ENCODE results near the gene WDR27. TPM values are rescaled to one million over a fixed set of nuclear protein-coding genes. Genes with fewer than 3 reads are reported as not detected.
A peak's percentile ranks its signal among the peaks of the same experiment; 100 is the strongest.
"Not testable (repeated sequence)": the region's sequence is repeated elsewhere in the genome, so short reads cannot be mapped to it uniquely, and the experiment has no call there.

Gene WDR27
- total RNA-seq, 5 donors from 2014 or later (not counting 1 experiment from before 2014, with no cell fraction given), result 39.7 to 71.5 (median 52.5) TPM

- H3K4me1 ChIP-seq (ENCODE audit: control insufficient read depth in 1 of 2, extremely low read depth in 1 of 2, insufficient read depth in 2 of 2, low read length in 2 of 2), result no peaks in the 10 kb centered on the region
- DNase-seq (no peak), ATAC-seq (replicated peaks in 1 of 4) (no peak)
- H3K4me3 ChIP-seq (ENCODE audit: control insufficient read depth in 1 of 2, extremely low read depth in 1 of 2, low read length in 1 of 2), result no peak overlapping the region
- no peaks in the 10 kb centered on the region for H3K27me3 ChIP-seq (replicated peaks in 1 of 2; ENCODE audit: control insufficient read depth in 2 of 2, extremely low read depth in 1 of 2, insufficient read depth in 2 of 2, low read length in 1 of 2)
- H3K9me3 ChIP-seq, result no peaks in the 10 kb centered on the region
- Mint-ChIP-seq H3K27ac (no peak overlapping the region), H3K9me3 (peaks cover 7 to 26% (median 16%) of the 10 kb centered on the region in 3 donors), H3K4me3 (no peak overlapping the region), H3K27me3 (no peaks in the 10 kb centered on the region), H3K36me3 (peaks cover 20% of the 10 kb centered on the region), H3K4me1 (no peaks in the 10 kb centered on the region)
- CTCF ChIA-PET, result no interaction called here
- H3K36me3 ChIP-seq (ENCODE audit: control insufficient read depth in 2 of 2, extremely low read depth in 1 of 2, insufficient read depth in 1 of 2, low read length in 1 of 2), result no peaks in the 10 kb centered on the region
- POLR2A ChIA-PET, result no interaction called here
- H3K27ac ChIP-seq (ENCODE audit: low read length), result no peak overlapping the region
Measured at GRCh38 chr6:169518451-169518850, 183.4 kb downstream of the WDR27 start.

GRCh38 chr6:169513478-169514193 is 188.2 kb downstream of the WDR27 start:
- H3K4me1 ChIP-seq (ENCODE audit: control insufficient read depth in 1 of 2, extremely low read depth in 1 of 2, insufficient read depth in 2 of 2, low read length in 2 of 2), result no peaks in the 10 kb centered on the region
- no CpG with 5 or more reads among the region's 3 CpGs for WGBS (ENCODE audit: insufficient coverage)
- Mint-ChIP-seq H3K4me3 (no peak overlapping the region), H3K27me3 (no peaks in the 10 kb centered on the region), H3K27ac (no peak overlapping the region), H3K4me1 (no peaks in the 10 kb centered on the region), H3K9me3 (peaks cover 0 to 5% (median 4%) of the 10 kb centered on the region in 3 donors), H3K36me3 (peaks cover 6% of the 10 kb centered on the region)
- no peak overlapping the region for H3K27ac ChIP-seq (ENCODE audit: low read length)
- no peaks in the 10 kb centered on the region for H3K9me3 ChIP-seq
- ChIA-PET CTCF (no interaction called here), POLR2A (no interaction called here)
- DNase-seq (no peak), ATAC-seq (replicated peaks in 1 of 4) (no peak)
- H3K36me3 ChIP-seq (ENCODE audit: control insufficient read depth in 2 of 2, extremely low read depth in 1 of 2, insufficient read depth in 1 of 2, low read length in 1 of 2), result no peaks in the 10 kb centered on the region
- no peak overlapping the region for H3K4me3 ChIP-seq (ENCODE audit: control insufficient read depth in 1 of 2, extremely low read depth in 1 of 2, low read length in 1 of 2)
- H3K27me3 ChIP-seq (replicated peaks in 1 of 2; ENCODE audit: control insufficient read depth in 2 of 2, extremely low read depth in 1 of 2, insufficient read depth in 2 of 2, low read length in 1 of 2), result no peaks in the 10 kb centered on the region

GRCh38 chr6:169511785-169512184 is 190.0 kb downstream of the WDR27 start:
- CTCF ChIA-PET, result interaction anchor here in 1 of 2 donors (0.6 kb wide), 1 partner anchor 126 kb away, joined by 6 read pairs; no protein-coding TSS in a partner anchor
- H3K4me1 Mint-ChIP-seq, POLR2A ChIA-PET: not testable (repeated sequence)

GRCh38 chr6:169510871-169511270 is 191.0 kb downstream of the WDR27 start:
- 50% methylated on average over 1 of the region's 1 CpG for WGBS (ENCODE audit: insufficient coverage)
- Mint-ChIP-seq H3K4me3 (no peak overlapping the region), H3K27ac (no peak overlapping the region), H3K4me1 (no peaks in the 10 kb centered on the region), H3K36me3 (peaks cover 4% of the 10 kb centered on the region), H3K9me3 (peaks cover 0 to 11% (median 3%) of the 10 kb centered on the region in 3 donors), H3K27me3 (no peaks in the 10 kb centered on the region)
- ChIA-PET CTCF (no interaction called here), POLR2A (no interaction called here)
- DNase-seq (no peak), ATAC-seq (replicated peaks in 1 of 4) (no peak)
- H3K27me3 ChIP-seq (replicated peaks in 1 of 2; ENCODE audit: control insufficient read depth in 2 of 2, extremely low read depth in 1 of 2, insufficient read depth in 2 of 2, low read length in 1 of 2), result no peaks in the 10 kb centered on the region
- H3K4me3 ChIP-seq (ENCODE audit: control insufficient read depth in 1 of 2, extremely low read depth in 1 of 2, low read length in 1 of 2), result no peak overlapping the region
- H3K36me3 ChIP-seq (ENCODE audit: control insufficient read depth in 2 of 2, extremely low read depth in 1 of 2, insufficient read depth in 1 of 2, low read length in 1 of 2), result no peaks in the 10 kb centered on the region
- no peaks in the 10 kb centered on the region for H3K4me1 ChIP-seq (ENCODE audit: control insufficient read depth in 1 of 2, extremely low read depth in 1 of 2, insufficient read depth in 2 of 2, low read length in 2 of 2)
- no peaks in the 10 kb centered on the region for H3K9me3 ChIP-seq
- no peak overlapping the region for H3K27ac ChIP-seq (ENCODE audit: low read length)

More at GRCh38 chr6:169511785-169512184, 190.0 kb downstream of the WDR27 start:
- peak in 1 of 35 experiments; percentile 6 for DNase-seq
- not testable (repeated sequence) for H3K4me3 ChIP-seq (ENCODE audit: control insufficient read depth in 1 of 2, extremely low read depth in 1 of 2, low read length in 1 of 2); H3K9me3 ChIP-seq; H3K27ac ChIP-seq (ENCODE audit: low read length); H3K27me3 ChIP-seq (replicated peaks in 1 of 2; ENCODE audit: control insufficient read depth in 2 of 2, extremely low read depth in 1 of 2, insufficient read depth in 2 of 2, low read length in 1 of 2); H3K36me3 Mint-ChIP-seq; ATAC-seq (replicated peaks in 1 of 4); H3K27ac Mint-ChIP-seq; H3K27me3 Mint-ChIP-seq; H3K4me1 ChIP-seq (ENCODE audit: control insufficient read depth in 1 of 2, extremely low read depth in 1 of 2, insufficient read depth in 2 of 2, low read length in 2 of 2); H3K4me3 Mint-ChIP-seq; H3K36me3 ChIP-seq (ENCODE audit: control insufficient read depth in 2 of 2, extremely low read depth in 1 of 2, insufficient read depth in 1 of 2, low read length in 1 of 2)
- H3K9me3 Mint-ChIP-seq, result peaks cover 0 to 11% (median 3%) of the 10 kb centered on the region in 3 donors

- Mint-ChIP-seq H3K4me1 (no peaks in the 10 kb centered on the region), H3K4me3 (no peak overlapping the region), H3K36me3 (peaks cover 4% of the 10 kb centered on the region), H3K27ac (no peak overlapping the region), H3K9me3 (peaks cover 0 to 11% (median 3%) of the 10 kb centered on the region in 3 donors), H3K27me3 (no peaks in the 10 kb centered on the region)
- no peaks in the 10 kb centered on the region for H3K27me3 ChIP-seq (replicated peaks in 1 of 2; ENCODE audit: control insufficient read depth in 2 of 2, extremely low read depth in 1 of 2, insufficient read depth in 2 of 2, low read length in 1 of 2)
- H3K4me3 ChIP-seq (ENCODE audit: control insufficient read depth in 1 of 2, extremely low read depth in 1 of 2, low read length in 1 of 2), result no peak overlapping the region
- CTCF ChIA-PET, result no interaction called here
- no CpG with 5 or more reads among the region's 1 CpG for WGBS (ENCODE audit: insufficient coverage)
- H3K27ac ChIP-seq (ENCODE audit: low read length), result no peak overlapping the region
- no peak for ATAC-seq (replicated peaks in 1 of 4)
- H3K4me1 ChIP-seq (ENCODE audit: control insufficient read depth in 1 of 2, extremely low read depth in 1 of 2, insufficient read depth in 2 of 2, low read length in 2 of 2), result no peaks in the 10 kb centered on the region
- no peak for DNase-seq
- H3K36me3 ChIP-seq (ENCODE audit: control insufficient read depth in 2 of 2, extremely low read depth in 1 of 2, insufficient read depth in 1 of 2, low read length in 1 of 2), result no peaks in the 10 kb centered on the region
- H3K9me3 ChIP-seq, result no peaks in the 10 kb centered on the region
- POLR2A ChIA-PET, result no interaction called here
Measured at GRCh38 chr6:169508452-169508851, 193.4 kb downstream of the WDR27 start.

- H3K4me3 Mint-ChIP-seq, result no peak overlapping the region
- H3K9me3 Mint-ChIP-seq, result peaks cover 0 to 8% (median 3%) of the 10 kb centered on the region in 3 donors
- ChIA-PET CTCF (no interaction called here), POLR2A (no interaction called here)
- no peak for DNase-seq
- WGBS (ENCODE audit: insufficient coverage), result no CpG with 5 or more reads among the region's 4 CpGs
- no peak overlapping the region for H3K4me3 ChIP-seq (ENCODE audit: control insufficient read depth in 1 of 2, extremely low read depth in 1 of 2, low read length in 1 of 2)
- no peaks in the 10 kb centered on the region for H3K27me3 Mint-ChIP-seq
- no peak overlapping the region for H3K27ac Mint-ChIP-seq
- H3K4me1 ChIP-seq (ENCODE audit: control insufficient read depth in 1 of 2, extremely low read depth in 1 of 2, insufficient read depth in 2 of 2, low read length in 2 of 2), result no peaks in the 10 kb centered on the region
- H3K36me3 Mint-ChIP-seq, result peaks cover 7% of the 10 kb centered on the region
- H3K27me3 ChIP-seq (replicated peaks in 1 of 2; ENCODE audit: control insufficient read depth in 2 of 2, extremely low read depth in 1 of 2, insufficient read depth in 2 of 2, low read length in 1 of 2), result no peaks in the 10 kb centered on the region
- H3K4me1 Mint-ChIP-seq, result no peaks in the 10 kb centered on the region
- no peak overlapping the region for H3K27ac ChIP-seq (ENCODE audit: low read length)
- H3K36me3 ChIP-seq (ENCODE audit: control insufficient read depth in 2 of 2, extremely low read depth in 1 of 2, insufficient read depth in 1 of 2, low read length in 1 of 2), result peaks cover 0 to 6% of the 10 kb centered on the region in 2 donors
- no peak for ATAC-seq (replicated peaks in 1 of 4)
- no peaks in the 10 kb centered on the region for H3K9me3 ChIP-seq
Measured at GRCh38 chr6:169503422-169504152, 198.2 kb downstream of the WDR27 start.
